ENCODE results near the gene ADAM15. TPM values are rescaled to one million over a fixed set of nuclear protein-coding genes. Genes with fewer than 3 reads are reported as not detected.

Gene ADAM15
- total RNA-seq, 1 experiment from 2014 or later: 36.3 TPM

DNA sequence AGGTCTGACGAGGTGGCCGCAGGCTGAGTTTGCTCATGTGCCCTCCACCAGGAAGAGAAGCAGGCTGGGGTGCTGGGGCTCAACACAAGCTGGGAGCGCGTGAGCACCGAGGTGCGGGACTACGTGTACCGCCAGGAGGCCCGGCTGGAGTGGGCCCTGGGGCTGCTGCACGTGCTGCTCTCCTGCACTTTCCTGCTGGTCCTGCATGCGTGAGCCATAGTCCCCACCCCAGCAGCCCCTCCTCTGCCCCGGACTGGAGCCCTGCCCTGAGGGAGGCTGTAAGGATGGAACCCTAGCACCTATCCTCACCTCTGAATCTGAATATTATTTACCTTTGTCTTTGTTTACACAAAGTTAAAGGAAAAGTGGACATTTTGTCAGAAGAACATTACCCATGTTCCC is 7.8 kb upstream of the ADAM15 start:
- no peaks in the 10 kb centered on the region for H3K27me3 ChIP-seq (replicated peaks; ENCODE audit: insufficient read depth, low read depth, low read length, poor library complexity)
- no peaks in the 10 kb centered on the region for H3K4me1 ChIP-seq (ENCODE audit: insufficient read depth, low read length, poor library complexity, severe bottlenecking)
- ChIA-PET POLR2A (ENCODE audit: low non-redundant PET) (interaction anchor here (0.7 kb wide), 1 partner anchor 720 kb away, joined by 3 read pairs; no protein-coding TSS in a partner anchor), CTCF (interaction anchor here (1.0 kb wide), 1 partner anchor 26 kb away, joined by 6 read pairs; no protein-coding TSS in a partner anchor)
- H3K9me3 ChIP-seq (ENCODE audit: low read depth, low read length, poor library complexity, severe bottlenecking): no peaks in the 10 kb centered on the region
- H3K4me3 ChIP-seq (ENCODE audit: low read depth, low read length, poor library complexity, severe bottlenecking): no peak overlapping the region
- no peaks in the 10 kb centered on the region for H3K36me3 ChIP-seq (ENCODE audit: insufficient read depth, low read length, poor library complexity, severe bottlenecking)
- H3K27ac ChIP-seq (ENCODE audit: low read depth, low read length, poor library complexity, severe bottlenecking): no peak overlapping the region
- no TSS peak for BruUV-seq (replicated peaks)
- intact Hi-C loops (cut with micrococcal nuclease; ENCODE audit: unreplicated experiment): no loop called here
- DNase-seq (ENCODE audit: low spot score): no peak
- no peak for TF ChIP-seq EZH2 (IDR thresholded peaks at IDR 0.05; ENCODE audit: borderline replicate concordance, low read depth, low read length, poor library complexity, severe bottlenecking)
- TF ChIP-seq, protein P1, sequence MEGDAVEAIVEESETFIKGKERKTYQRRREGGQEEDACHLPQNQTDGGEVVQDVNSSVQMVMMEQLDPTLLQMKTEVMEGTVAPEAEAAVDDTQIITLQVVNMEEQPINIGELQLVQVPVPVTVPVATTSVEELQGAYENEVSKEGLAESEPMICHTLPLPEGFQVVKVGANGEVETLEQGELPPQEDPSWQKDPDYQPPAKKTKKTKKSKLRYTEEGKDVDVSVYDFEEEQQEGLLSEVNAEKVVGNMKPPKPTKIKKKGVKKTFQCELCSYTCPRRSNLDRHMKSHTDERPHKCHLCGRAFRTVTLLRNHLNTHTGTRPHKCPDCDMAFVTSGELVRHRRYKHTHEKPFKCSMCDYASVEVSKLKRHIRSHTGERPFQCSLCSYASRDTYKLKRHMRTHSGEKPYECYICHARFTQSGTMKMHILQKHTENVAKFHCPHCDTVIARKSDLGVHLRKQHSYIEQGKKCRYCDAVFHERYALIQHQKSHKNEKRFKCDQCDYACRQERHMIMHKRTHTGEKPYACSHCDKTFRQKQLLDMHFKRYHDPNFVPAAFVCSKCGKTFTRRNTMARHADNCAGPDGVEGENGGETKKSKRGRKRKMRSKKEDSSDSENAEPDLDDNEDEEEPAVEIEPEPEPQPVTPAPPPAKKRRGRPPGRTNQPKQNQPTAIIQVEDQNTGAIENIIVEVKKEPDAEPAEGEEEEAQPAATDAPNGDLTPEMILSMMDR (conservative IDR thresholded peaks at IDR 0.05; ENCODE audit: low read depth, low read length): no peak

- TF ChIP-seq, protein P1 (conservative IDR thresholded peaks at IDR 0.05; ENCODE audit: low read depth, low read length): no peak
- TF ChIP-seq EZH2 (IDR thresholded peaks at IDR 0.05; ENCODE audit: borderline replicate concordance, low read depth, low read length, poor library complexity, severe bottlenecking): no peak
These were observed 7.3 kb upstream of the ADAM15 start for GRCh38 chr1:155043793-155044192.

DNA sequence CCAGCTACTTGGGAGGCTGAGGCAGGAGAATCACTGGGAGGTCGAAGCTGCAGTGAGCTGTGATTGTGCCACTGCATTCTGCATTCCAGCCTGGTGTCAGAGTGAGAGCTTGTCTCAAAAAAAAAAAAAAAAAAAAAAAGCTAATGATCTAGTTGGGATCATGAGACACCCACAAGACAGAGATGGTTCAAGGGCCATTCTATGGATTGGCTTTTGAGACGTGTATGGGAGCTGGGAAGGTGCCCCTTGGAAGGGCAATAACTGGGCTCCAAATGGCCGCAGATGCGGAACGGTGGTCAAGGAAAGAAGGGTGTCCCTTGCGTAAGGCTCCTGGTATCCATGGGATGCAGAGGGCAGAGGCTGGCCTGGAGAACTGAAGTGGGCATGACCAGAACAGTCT is 6.8 kb upstream of the ADAM15 start:
- intact Hi-C loops (cut with micrococcal nuclease; ENCODE audit: unreplicated experiment): no loop called here

More at GRCh38 chr1:155043793-155044192, 7.3 kb upstream of the ADAM15 start:
- DNase-seq (ENCODE audit: low spot score): no peak
- BruUV-seq (replicated peaks): no TSS peak
- POLR2A ChIA-PET (ENCODE audit: low non-redundant PET): no interaction called here
- Histone ChIP-seq H3K4me3 (ENCODE audit: low read depth, low read length, poor library complexity, severe bottlenecking) (no peak overlapping the region), H3K27ac (ENCODE audit: low read depth, low read length, poor library complexity, severe bottlenecking) (no peak overlapping the region), H3K36me3 (ENCODE audit: insufficient read depth, low read length, poor library complexity, severe bottlenecking) (no peaks in the 10 kb centered on the region), H3K4me1 (ENCODE audit: insufficient read depth, low read length, poor library complexity, severe bottlenecking) (no peaks in the 10 kb centered on the region), H3K27me3 (replicated peaks; ENCODE audit: insufficient read depth, low read depth, low read length, poor library complexity) (no peaks in the 10 kb centered on the region), H3K9me3 (ENCODE audit: low read depth, low read length, poor library complexity, severe bottlenecking) (no peaks in the 10 kb centered on the region)
- CTCF ChIA-PET: interaction anchor here (0.6 to 1.0 kb wide), 3 partner anchors 26 to 74 kb away, joined by 3 to 6 read pairs (median 3); no protein-coding TSS in a partner anchor
- intact Hi-C loops (cut with micrococcal nuclease; ENCODE audit: unreplicated experiment): no loop called here

More for the DNA sequence above, 6.8 kb upstream of the ADAM15 start:
- no peak for DNase-seq (ENCODE audit: low spot score)
- BruUV-seq (replicated peaks): no TSS peak
- H3K4me1 ChIP-seq (ENCODE audit: insufficient read depth, low read length, poor library complexity, severe bottlenecking): no peaks in the 10 kb centered on the region
- no peaks in the 10 kb centered on the region for H3K27me3 ChIP-seq (replicated peaks; ENCODE audit: insufficient read depth, low read depth, low read length, poor library complexity)
- H3K27ac ChIP-seq (ENCODE audit: low read depth, low read length, poor library complexity, severe bottlenecking): no peak overlapping the region
- H3K9me3 ChIP-seq (ENCODE audit: low read depth, low read length, poor library complexity, severe bottlenecking): no peaks in the 10 kb centered on the region
- TF ChIP-seq, protein P1 (conservative IDR thresholded peaks at IDR 0.05; ENCODE audit: low read depth, low read length): no peak
- TF ChIP-seq EZH2 (IDR thresholded peaks at IDR 0.05; ENCODE audit: borderline replicate concordance, low read depth, low read length, poor library complexity, severe bottlenecking): no peak
- no peaks in the 10 kb centered on the region for H3K36me3 ChIP-seq (ENCODE audit: insufficient read depth, low read length, poor library complexity, severe bottlenecking)
- no peak overlapping the region for H3K4me3 ChIP-seq (ENCODE audit: low read depth, low read length, poor library complexity, severe bottlenecking)
- ChIA-PET CTCF (interaction anchor here (0.6 to 1.3 kb wide), 4 partner anchors 27 to 74 kb away, joined by 3 to 6 read pairs (median 3); no protein-coding TSS in a partner anchor), POLR2A (ENCODE audit: low non-redundant PET) (no interaction called here)
